ENCODE results near the gene PIP5K1A. TPM values are rescaled to one million over a fixed set of nuclear protein-coding genes. Genes with fewer than 3 reads are reported as not detected.

The PIP5K1A gene
- total and polyA plus RNA-seq, 9 of the 15 experiments (the other 6 are each of a cell fraction or from before 2014, with no cell fraction given) = 1.9 to 42.4 (median 18.8) TPM

DNA sequence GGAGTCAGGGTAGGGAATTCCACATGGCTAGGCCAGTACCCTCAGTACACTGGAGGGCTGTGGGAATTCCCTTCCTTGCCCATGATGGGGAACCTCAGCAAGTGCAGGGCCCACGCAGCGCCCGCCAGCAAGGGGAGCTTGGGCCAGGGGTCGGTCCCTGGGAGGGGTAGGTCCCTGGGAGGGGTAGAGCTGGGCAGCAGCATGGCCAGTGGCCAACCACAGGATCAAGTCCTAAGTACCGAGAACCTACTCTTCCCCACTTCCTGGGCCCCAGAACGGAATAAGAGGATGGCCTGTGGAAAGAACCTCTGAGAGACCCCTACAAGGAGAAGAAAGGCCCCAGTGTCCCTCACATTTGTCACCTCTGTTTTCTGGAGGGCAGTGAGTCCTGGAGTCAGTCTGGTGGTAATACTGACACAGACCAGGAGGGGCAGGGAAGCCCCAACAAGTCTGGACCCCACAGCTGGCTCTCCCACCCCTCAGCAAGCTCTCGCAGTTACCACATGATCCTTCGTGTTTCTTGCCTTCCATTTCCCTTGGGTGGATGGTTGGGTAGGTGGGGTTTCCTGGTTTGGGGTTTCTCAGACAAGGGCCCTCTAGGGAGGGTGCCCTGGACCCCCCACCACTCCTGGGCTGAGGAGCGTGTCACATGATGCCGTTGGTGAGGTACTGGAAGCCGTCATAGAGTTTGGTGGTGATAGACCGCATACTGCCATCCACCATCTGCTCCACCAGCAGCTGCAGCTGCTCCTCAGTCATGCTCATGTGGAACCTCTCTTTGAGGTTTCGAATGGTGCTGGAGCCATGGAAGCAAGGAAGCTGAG is 94.1 kb downstream of the PIP5K1A start (continued):
- TF ChIP-seq NRF1 (conservative IDR thresholded peaks at IDR 0.05 in 1 of 2, IDR thresholded peaks at IDR 0.05 in 1 of 2) = no peak
- TF ChIP-seq, protein P1, sequence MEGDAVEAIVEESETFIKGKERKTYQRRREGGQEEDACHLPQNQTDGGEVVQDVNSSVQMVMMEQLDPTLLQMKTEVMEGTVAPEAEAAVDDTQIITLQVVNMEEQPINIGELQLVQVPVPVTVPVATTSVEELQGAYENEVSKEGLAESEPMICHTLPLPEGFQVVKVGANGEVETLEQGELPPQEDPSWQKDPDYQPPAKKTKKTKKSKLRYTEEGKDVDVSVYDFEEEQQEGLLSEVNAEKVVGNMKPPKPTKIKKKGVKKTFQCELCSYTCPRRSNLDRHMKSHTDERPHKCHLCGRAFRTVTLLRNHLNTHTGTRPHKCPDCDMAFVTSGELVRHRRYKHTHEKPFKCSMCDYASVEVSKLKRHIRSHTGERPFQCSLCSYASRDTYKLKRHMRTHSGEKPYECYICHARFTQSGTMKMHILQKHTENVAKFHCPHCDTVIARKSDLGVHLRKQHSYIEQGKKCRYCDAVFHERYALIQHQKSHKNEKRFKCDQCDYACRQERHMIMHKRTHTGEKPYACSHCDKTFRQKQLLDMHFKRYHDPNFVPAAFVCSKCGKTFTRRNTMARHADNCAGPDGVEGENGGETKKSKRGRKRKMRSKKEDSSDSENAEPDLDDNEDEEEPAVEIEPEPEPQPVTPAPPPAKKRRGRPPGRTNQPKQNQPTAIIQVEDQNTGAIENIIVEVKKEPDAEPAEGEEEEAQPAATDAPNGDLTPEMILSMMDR (IDR thresholded peaks at IDR 0.05 in 2 of 3, conservative IDR thresholded peaks at IDR 0.05 in 1 of 3; ENCODE audit: insufficient read depth in 2 of 3, low read depth in 1 of 3, low read length in 3 of 3) = peak in 2 of 3 experiments; percentile 14 to 21; a peak in 1 of 6 replicates
- 0 out of 2 replicates have a peak, but pooled peaks have one; percentile 27 for TF ChIP-seq RBFOX2 (IDR thresholded peaks at IDR 0.05; ENCODE audit: low read depth, low read length)
- no peak for TF ChIP-seq ZNF764 (CRISPR knock-in tag; IDR thresholded peaks at IDR 0.05; ENCODE audit: low read depth)
- peak; percentile 14 for TF ChIP-seq POLR2AphosphoS5 (IDR thresholded peaks at IDR 0.05; ENCODE audit: control insufficient read depth, insufficient read depth, low read depth, low read length)
- TF ChIP-seq, protein P2, sequence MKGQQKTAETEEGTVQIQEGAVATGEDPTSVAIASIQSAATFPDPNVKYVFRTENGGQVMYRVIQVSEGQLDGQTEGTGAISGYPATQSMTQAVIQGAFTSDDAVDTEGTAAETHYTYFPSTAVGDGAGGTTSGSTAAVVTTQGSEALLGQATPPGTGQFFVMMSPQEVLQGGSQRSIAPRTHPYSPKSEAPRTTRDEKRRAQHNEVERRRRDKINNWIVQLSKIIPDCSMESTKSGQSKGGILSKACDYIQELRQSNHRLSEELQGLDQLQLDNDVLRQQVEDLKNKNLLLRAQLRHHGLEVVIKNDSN (CRISPR knock-in tag; IDR thresholded peaks at IDR 0.05) = peak; percentile 51
- TF ChIP-seq POLR2AphosphoS2 (IDR thresholded peaks at IDR 0.05; ENCODE audit: low read length) = peak; percentile 62; the same call in 1 of the 2 replicates
- peak; percentile 24 for TF ChIP-seq POLR2B (IDR thresholded peaks at IDR 0.05; ENCODE audit: low read depth, partially characterized antibody)
- TF ChIP-seq POLR2A (conservative IDR thresholded peaks at IDR 0.05) = peak; percentile 67
- TF ChIP-seq, protein P3, sequence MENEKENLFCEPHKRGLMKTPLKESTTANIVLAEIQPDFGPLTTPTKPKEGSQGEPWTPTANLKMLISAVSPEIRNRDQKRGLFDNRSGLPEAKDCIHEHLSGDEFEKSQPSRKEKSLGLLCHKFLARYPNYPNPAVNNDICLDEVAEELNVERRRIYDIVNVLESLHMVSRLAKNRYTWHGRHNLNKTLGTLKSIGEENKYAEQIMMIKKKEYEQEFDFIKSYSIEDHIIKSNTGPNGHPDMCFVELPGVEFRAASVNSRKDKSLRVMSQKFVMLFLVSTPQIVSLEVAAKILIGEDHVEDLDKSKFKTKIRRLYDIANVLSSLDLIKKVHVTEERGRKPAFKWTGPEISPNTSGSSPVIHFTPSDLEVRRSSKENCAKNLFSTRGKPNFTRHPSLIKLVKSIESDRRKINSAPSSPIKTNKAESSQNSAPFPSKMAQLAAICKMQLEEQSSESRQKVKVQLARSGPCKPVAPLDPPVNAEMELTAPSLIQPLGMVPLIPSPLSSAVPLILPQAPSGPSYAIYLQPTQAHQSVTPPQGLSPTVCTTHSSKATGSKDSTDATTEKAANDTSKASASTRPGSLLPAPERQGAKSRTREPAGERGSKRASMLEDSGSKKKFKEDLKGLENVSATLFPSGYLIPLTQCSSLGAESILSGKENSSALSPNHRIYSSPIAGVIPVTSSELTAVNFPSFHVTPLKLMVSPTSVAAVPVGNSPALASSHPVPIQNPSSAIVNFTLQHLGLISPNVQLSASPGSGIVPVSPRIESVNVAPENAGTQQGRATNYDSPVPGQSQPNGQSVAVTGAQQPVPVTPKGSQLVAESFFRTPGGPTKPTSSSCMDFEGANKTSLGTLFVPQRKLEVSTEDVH (IDR thresholded peaks at IDR 0.05; ENCODE audit: low read depth, partially characterized antibody) = peak; percentile 16

Data from K562 (cell line).